Muscle layer of colon (tissue), 2 donors: Measurements from ENCODE around the gene TNFRSF19.

Source experiments
- H3K27ac ChIP-seq: one replicate; pipeline ENCODE4 v1.7.0; 2013; ENCODE audit warnings: low read depth, mild to moderate bottlenecking, low read length, moderate library complexity
- H3K27me3 ChIP-seq, 2 donors: one replicate each; pipeline ENCODE4 v1.7.0; 2013; ENCODE audit warnings: low read length in 2 of 2, mild to moderate bottlenecking in 2 of 2; ENCODE audit not compliant: insufficient read depth in 2 of 2, control insufficient read depth in 1 of 2
- H3K36me3 ChIP-seq: one replicate; pipeline ENCODE4 v1.7.0; 2013; ENCODE audit warnings: mild to moderate bottlenecking, low read length; ENCODE audit not compliant: insufficient read depth
- H3K4me1 ChIP-seq: one replicate; pipeline ENCODE4 v1.7.0; 2013; ENCODE audit warnings: mild to moderate bottlenecking, low read length; ENCODE audit not compliant: insufficient read depth
- H3K4me3 ChIP-seq, 2 donors: one replicate each; pipeline ENCODE4 v1.7.0; 2013; ENCODE audit warnings: low read length in 2 of 2, low read depth in 1 of 2, mild to moderate bottlenecking in 1 of 2, moderate library complexity in 1 of 2
- H3K9ac ChIP-seq: one replicate; pipeline ENCODE4 v1.7.0; 2013; ENCODE audit warnings: low read length
- H3K9me3 ChIP-seq: one replicate; pipeline ENCODE4 v1.7.0; 2013; ENCODE audit warnings: mild to moderate bottlenecking, low read length
- donor health status: abdominal sarcoma.
- donor health status: Adenocarcinoma of cecum.

Gene TNFRSF19

GRCh38 chr13:23620613-23621315 lies 50.6 kb downstream of the TNFRSF19 start:
- no peaks in the 10 kb centered on the region for H3K27me3 ChIP-seq
- H3K4me3 ChIP-seq, result no peak overlapping the region
- H3K36me3 ChIP-seq, result no peaks in the 10 kb centered on the region
- H3K27ac ChIP-seq, result no peak overlapping the region
- H3K9ac ChIP-seq, result no peak overlapping the region
- no peaks in the 10 kb centered on the region for H3K9me3 ChIP-seq
- no peaks in the 10 kb centered on the region for H3K4me1 ChIP-seq

- H3K9me3 ChIP-seq, result no peaks in the 10 kb centered on the region
- H3K27ac ChIP-seq, result no peak overlapping the region
- no peak overlapping the region for H3K9ac ChIP-seq
- no peaks in the 10 kb centered on the region for H3K4me1 ChIP-seq
- H3K36me3 ChIP-seq, result no peaks in the 10 kb centered on the region
- no peaks in the 10 kb centered on the region for H3K27me3 ChIP-seq
- no peak overlapping the region for H3K4me3 ChIP-seq
These were observed 51.1 kb downstream of the TNFRSF19 start for GRCh38 chr13:23621316-23621645.

- H3K27me3 ChIP-seq, result no peaks in the 10 kb centered on the region
- H3K4me3 ChIP-seq, result no peak overlapping the region
- no peaks in the 10 kb centered on the region for H3K36me3 ChIP-seq
- no peak overlapping the region for H3K27ac ChIP-seq
- H3K4me1 ChIP-seq, result no peaks in the 10 kb centered on the region
- no peaks in the 10 kb centered on the region for H3K9me3 ChIP-seq
- no peak overlapping the region for H3K9ac ChIP-seq
These were observed 52.8 kb downstream of the TNFRSF19 start for GRCh38 chr13:23622985-23623384.

- Histone ChIP-seq H3K27ac (no peak overlapping the region), H3K36me3 (no peaks in the 10 kb centered on the region), H3K9ac (no peak overlapping the region), H3K4me3 (no peak overlapping the region), H3K27me3 (no peaks in the 10 kb centered on the region), H3K4me1 (no peaks in the 10 kb centered on the region), H3K9me3 (no peaks in the 10 kb centered on the region)
These were observed 53.2 kb downstream of the TNFRSF19 start for GRCh38 chr13:23623394-23623793.

GRCh38 chr13:23626700-23627099 lies 56.5 kb downstream of the TNFRSF19 start:
- Histone ChIP-seq H3K4me1 (no peaks in the 10 kb centered on the region), H3K9ac (no peak overlapping the region), H3K9me3 (no peaks in the 10 kb centered on the region), H3K27ac (no peak overlapping the region), H3K4me3 (no peak overlapping the region), H3K36me3 (no peaks in the 10 kb centered on the region), H3K27me3 (no peaks in the 10 kb centered on the region)

- Histone ChIP-seq H3K27me3 (no peaks in the 10 kb centered on the region), H3K9ac (no peak overlapping the region), H3K36me3 (no peaks in the 10 kb centered on the region), H3K27ac (no peak overlapping the region), H3K4me3 (no peak overlapping the region), H3K9me3 (no peaks in the 10 kb centered on the region), H3K4me1 (no peaks in the 10 kb centered on the region)
These were observed 57.2 kb downstream of the TNFRSF19 start for GRCh38 chr13:23627410-23627809.

GRCh38 chr13:23628250-23628649 lies 58.0 kb downstream of the TNFRSF19 start:
- no peak overlapping the region for H3K9ac ChIP-seq
- no peak overlapping the region for H3K4me3 ChIP-seq
- H3K27ac ChIP-seq, result no peak overlapping the region
- H3K36me3 ChIP-seq, result no peaks in the 10 kb centered on the region
- no peaks in the 10 kb centered on the region for H3K4me1 ChIP-seq
- no peaks in the 10 kb centered on the region for H3K9me3 ChIP-seq
- H3K27me3 ChIP-seq, result no peaks in the 10 kb centered on the region

GRCh38 chr13:23628765-23629565 lies 58.8 kb downstream of the TNFRSF19 start:
- no peaks in the 10 kb centered on the region for H3K4me1 ChIP-seq
- H3K27ac ChIP-seq, result no peak overlapping the region
- H3K36me3 ChIP-seq, result no peaks in the 10 kb centered on the region
- H3K27me3 ChIP-seq, result no peaks in the 10 kb centered on the region
- H3K9me3 ChIP-seq, result no peaks in the 10 kb centered on the region
- no peak overlapping the region for H3K4me3 ChIP-seq
- H3K9ac ChIP-seq, result no peak overlapping the region

GRCh38 chr13:23629566-23630272 lies 59.5 kb downstream of the TNFRSF19 start:
- Histone ChIP-seq H3K36me3 (no peaks in the 10 kb centered on the region), H3K4me1 (no peaks in the 10 kb centered on the region), H3K4me3 (no peak overlapping the region), H3K9ac (no peak overlapping the region), H3K27me3 (no peaks in the 10 kb centered on the region), H3K9me3 (no peaks in the 10 kb centered on the region), H3K27ac (no peak overlapping the region)

GRCh38 chr13:23630349-23631093 lies 60.3 kb downstream of the TNFRSF19 start:
- H3K9me3 ChIP-seq, result no peaks in the 10 kb centered on the region
- H3K27me3 ChIP-seq, result no peaks in the 10 kb centered on the region
- H3K4me3 ChIP-seq, result no peak overlapping the region
- no peak overlapping the region for H3K9ac ChIP-seq
- H3K36me3 ChIP-seq, result no peaks in the 10 kb centered on the region
- no peak overlapping the region for H3K27ac ChIP-seq
- H3K4me1 ChIP-seq, result no peaks in the 10 kb centered on the region
